Prostate gland (tissue), 1 donor: ENCODE data around the gene SLC35B1.

Experiments
- POLR2A ChIP-seq: fragments of 450-650 bp; IDR thresholded peaks from one replicate; pipeline ENCODE4 v1.6.1; 2016; ENCODE audit warnings: antibody characterized with exemption, mild to moderate bottlenecking
- POLR2AphosphoS5 ChIP-seq: sonication (generic); formaldehyde crosslinking; IDR thresholded peaks from one replicate; pipeline ENCODE4 v1.6.1; 2017; ENCODE audit warnings: antibody characterized with exemption

- TF ChIP-seq POLR2AphosphoS5 (no peak), POLR2A (no peak)
These were observed 17.5 kb downstream of the SLC35B1 start for GRCh38 chr17:49690256-49690655.
